ENCODE data around the gene B4GALNT1.
A peak's percentile ranks its signal among the peaks of the same experiment; 100 is the strongest.
"Not testable (repeated sequence)": the region's sequence is repeated elsewhere in the genome, so short reads cannot be mapped to it uniquely, and the experiment has no call there.

The B4GALNT1 gene

DNA sequence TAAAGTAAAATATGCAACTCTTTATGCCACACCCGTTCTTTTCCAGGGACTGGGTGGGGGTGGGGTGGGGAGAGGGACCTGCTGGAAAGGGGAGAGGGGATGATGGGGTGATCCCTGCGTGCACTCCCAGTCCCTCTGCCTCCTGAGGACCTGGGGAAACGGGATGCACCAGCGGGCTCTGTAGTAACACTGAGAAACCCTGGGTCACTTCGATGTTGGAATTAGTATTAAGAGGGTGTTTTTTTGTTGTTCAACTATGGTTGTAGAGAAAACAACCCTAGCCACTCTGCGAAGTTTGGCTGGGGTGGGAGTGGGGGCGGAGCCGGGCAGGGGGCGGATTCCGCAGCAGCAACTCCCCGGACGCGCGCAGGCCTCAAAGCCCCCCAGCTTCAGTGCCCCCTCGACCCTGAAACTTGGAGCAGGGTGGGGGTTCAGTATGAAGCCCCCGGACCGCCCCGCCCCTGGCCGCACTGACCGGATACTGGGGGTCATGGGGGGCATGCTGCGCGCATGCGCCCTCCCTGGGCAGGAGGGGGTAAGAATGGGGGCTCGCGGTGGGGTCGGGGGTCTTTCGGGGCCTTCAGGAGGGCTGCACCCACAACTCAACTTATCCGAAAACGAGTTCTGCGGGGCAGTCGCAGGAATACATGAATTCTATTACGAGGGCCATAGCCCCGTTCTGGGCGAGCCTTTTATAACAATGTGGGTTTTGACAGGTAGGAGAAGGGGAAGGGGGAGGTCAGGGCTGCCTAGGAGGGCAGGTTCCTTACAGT lies 23.0 kb downstream of the B4GALNT1 start:
- no peak for DNase-seq (ENCODE audit: low spot score)

DNA sequence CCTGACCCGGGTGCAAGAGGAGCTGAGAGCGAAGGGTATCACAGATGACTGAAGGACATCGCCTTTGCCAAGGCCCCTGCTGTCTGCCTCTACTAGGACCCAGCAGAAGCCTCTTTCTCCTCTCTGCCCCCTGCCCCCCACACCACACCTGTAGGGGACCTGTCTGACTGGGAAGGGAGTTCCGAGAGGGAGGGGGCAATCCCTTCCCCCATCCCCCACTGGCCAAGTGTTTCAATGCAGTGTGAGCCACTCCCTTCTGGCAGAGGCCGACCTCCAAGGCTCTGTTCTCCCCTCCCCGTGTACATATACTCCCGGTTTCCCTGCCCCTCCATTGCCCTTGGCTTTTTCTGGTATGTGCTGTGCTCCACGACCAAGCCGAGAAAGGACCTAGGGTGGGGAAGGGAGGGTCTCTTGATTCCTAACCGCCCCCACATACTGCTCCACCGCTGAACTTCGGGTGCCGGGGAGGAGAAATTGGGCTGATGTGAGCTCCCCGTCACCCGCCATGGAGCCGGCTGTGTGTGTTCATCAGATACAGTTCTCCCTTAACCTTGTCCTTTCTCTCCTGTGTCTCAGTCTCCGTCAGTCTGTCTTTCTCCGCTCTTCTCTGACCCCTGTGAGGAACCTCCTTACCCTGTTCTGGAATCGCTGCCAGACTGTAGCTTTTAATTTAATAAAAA lies 23.8 kb downstream of the B4GALNT1 start:
- DNase-seq (ENCODE audit: low spot score) (no peak), FAIRE-seq (no peak)

More for the DNA sequence above, 23.0 kb downstream of the B4GALNT1 start:
- FAIRE-seq = no peak

DNA sequence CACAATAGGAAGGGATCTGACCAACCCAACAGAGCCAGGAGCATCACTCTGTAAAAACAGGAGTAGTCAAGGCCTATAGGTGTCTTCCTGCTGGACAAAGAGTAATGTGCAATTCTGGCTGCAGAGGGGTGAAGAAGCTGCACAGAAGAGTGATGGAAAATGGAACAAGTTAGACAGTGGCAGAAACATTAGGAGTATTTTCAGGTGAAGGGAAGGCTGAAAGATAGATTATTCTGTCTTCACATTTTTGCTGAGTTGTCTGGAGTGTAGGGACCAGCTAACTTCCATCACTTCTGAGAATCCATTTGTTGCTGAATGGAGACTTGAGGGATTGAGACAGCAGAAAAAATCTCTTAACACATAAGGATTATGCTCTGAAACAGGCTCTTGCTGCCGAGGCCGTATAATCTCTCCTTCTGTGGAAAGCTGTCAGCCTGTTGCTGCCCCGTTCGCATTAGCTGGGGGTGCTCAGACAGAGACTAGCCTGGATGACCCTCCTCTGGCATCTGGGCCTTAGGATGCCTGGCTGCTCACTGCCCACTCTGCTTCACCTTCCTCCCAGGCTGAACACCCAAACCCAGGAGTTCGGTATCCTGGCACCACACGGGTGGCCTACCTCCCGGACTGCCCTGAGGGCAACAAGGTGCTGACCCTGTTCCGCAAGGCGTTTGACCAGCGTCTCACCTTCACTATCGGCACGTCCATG lies 24.9 kb downstream of the B4GALNT1 start:
- DNase-seq (ENCODE audit: low spot score) = no peak
- no peak for FAIRE-seq

DNA sequence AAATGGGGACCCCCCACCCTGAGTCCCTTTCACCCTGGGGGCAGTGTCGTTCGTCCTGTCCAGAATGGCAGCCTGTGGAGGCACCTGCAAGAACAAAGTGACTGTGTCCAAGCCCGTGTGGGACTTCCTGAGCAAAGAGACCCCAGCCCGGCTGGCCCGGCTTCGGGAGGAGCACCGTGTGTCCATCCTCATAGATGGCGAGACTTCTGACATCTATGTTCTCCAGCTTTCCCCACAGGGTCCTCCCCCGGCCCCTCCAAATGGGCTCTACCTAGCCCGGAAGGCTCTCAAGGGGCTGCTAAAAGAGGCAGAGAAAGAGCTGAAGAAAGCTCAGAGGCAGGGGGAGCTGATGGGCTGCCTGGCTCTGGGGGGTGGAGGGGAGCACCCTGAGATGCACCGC lies 26.2 kb downstream of the B4GALNT1 start:
- FAIRE-seq (no peak), DNase-seq (ENCODE audit: low spot score) (no peak)

DNA sequence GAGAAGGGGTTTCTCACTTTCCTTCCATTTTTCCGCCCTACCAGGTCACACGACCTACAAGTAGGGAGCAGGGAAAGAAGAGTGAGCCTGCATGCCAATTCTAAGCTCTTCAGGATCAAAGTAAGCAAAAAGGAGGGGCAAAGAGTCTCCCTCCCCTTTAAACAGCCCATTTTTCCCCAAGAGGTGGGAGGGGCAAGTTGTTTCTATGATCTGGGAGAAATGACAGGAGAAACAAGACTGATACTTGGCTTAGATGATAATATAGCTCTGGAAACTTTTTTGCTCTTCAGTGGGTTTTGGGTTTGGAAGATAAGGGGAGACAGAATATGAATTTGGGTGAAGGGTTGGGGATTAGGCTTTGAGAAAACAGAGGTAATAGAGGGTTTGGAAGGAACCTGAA lies 26.6 kb downstream of the B4GALNT1 start:
- FAIRE-seq = no peak
- no peak for DNase-seq (ENCODE audit: low spot score)

DNA sequence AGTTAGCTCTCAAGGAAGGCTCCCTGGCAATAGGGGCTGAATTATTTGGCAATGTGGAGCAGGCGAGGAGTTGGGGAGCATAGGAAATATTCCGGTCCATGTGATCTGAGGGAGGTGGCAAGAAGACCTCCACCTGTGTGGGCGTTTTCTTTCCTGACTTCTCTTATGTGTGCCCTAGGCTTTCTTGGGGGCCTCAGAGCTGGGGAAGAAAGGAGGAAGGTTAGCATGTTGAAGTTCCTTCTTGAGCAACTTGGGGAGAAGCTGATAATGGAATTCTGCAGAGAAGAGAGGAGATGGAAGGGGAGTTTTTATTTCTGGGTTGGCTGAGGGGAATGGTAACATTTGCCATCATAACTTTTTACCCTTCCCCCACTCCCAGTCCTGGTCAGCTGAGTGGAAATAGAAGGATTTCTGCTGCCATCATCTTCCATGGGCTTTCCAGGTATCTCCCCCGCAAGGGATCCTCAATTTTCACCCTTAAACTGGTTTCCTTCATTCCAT lies 27.1 kb downstream of the B4GALNT1 start:
- FAIRE-seq (no peak), DNase-seq (ENCODE audit: low spot score) (no peak)

DNA sequence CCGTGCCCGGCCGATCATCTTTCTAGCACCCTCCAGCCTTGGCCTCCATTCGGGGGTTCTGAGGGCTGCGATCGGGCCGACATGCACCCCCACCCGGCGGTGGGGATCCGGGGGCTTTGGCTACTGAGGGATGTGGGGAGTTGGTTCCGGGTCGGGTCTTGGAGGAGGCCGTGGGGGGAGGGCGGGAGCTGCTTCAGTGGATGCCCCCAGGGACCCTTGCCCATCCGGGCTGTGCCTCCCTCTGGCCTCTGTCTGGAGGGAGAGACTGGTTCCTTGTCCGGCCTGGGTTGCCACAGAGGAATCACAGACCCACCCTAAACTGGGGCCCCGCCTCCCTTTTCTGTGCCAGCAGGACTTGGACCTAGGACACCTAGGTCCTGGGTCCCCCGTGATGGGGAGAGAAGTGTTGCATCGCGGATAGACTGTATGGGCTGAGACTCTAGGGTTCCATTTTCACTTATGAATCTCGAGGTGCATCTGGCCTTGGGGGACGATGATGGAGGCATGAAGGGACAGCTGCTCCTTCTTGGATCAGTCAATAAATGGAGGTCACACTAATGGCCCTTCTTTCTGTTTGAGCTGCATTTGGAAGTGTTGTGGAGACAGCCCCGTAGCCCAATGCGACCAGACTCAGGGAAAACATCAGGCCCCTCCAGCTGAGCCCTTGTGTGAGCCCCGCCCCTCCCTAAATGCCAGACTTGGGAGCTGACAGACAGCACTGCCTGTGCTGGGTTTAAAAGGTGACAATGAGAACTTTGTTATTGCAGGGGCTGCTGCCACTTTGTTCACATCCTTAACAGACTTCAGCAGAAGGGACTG lies 27.8 kb downstream of the B4GALNT1 start:
- DNase-seq (ENCODE audit: low spot score) (no peak), FAIRE-seq (no peak)

DNA sequence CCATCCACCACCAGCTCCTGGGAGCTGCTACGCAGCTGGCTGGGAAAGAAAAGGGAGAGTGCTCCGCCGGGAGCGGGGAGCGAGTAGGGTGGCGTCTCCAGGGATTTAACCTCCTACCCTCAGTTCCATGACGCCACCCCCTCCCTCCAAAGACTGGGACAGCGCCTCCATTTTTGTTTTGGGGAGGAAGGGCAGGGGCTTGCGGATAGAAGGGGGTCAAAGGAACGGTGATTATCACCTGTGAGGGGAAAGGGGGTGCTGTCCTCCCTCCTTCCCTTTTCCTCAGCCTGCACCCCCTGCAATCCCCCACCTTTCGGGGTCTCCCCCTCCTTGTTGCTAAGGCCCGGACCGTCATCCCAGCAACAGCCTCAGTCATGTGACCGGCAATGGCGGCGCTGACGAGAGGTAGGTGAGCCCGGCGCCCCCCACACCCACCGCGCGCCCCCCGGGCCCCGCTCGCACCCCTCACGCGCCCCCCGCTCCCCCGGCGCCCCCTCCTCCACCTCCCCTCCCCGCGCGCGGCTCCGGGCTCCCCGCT lies 28.5 kb downstream of the B4GALNT1 start, which contains the start of gene DTX3:
TSS of gene DTX3 (plus strand) at position 371 of the 538 bp plus-strand sequence. CDS start 1,694 bp downstream, outside the sequence.
- peak; percentile 39 for DNase-seq (ENCODE audit: low spot score)
- FAIRE-seq = no peak

DNA sequence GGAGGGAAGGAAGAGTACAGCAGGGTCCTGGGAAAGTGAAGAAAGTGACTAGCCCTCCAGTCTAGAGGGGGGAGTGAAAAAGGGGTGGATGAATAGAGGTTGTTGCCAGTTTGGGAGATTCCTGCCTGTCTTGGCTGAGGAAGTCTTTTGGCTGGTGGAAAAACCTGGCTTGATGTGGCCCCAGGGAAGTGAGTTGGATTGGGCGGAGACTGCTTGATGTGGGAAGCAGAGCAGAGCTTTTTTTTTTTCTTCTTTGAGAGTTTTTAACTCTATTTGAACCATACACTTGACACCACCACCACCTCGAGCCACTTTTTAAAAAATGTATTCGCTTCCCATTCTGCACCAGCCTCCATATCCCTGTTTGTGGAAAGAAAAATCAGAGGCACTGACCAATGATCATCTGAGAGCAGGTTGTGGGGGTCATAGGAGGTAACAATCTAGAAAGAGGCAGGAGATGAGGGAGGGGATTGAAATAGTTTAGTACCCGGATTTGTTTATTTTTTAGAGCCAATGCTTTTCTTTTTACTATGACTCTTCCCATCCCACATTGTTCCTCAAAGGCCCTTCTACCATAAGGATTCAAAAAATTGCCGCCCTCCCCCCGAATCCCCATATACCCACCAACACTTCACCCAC lies 29.1 kb downstream of the B4GALNT1 start:
- DNase-seq (ENCODE audit: low spot score) (no peak), FAIRE-seq (no peak)

DNA sequence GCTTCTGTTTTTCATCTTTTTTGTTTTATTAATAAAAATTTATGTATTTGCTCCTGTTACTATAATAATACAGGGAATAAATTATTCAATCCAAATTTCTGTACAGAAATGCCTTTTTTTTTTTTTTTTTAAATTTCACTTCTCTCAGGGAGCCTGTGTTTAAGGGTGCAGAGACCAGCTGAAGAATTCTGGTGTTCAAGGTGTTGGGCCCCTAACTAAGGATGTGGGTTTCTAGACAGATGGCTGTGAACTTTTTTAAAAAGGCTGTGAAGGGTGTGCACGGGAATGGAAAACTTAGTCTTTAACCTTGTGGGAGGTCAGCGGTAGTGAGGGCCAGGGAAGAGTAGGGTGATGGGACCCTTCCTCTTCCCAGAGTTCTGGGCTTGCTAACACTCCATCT lies 29.7 kb downstream of the B4GALNT1 start:
- DNase-seq (ENCODE audit: low spot score) = no peak
- FAIRE-seq = no peak

DNA sequence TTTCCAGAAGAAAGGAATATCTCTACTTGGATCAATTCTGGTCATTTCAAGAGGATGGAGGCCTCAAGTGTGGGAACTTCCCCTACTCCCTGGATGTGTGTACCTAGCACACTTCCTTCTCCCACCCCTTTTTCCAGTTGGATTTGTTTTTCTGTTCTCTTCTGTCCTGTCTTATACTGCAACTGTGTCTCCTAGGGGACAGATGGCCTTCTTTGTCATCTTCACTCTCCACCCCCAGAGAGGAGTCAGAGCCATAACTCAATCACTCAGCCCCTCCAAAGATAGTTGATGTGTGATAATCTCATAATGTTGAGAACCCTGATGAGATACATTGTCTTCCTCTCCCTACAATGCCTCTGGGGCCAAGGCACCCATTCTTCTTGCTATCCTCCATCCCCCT lies 30.5 kb downstream of the B4GALNT1 start:
- FAIRE-seq (no peak), DNase-seq (ENCODE audit: low spot score) (no peak)

DNA sequence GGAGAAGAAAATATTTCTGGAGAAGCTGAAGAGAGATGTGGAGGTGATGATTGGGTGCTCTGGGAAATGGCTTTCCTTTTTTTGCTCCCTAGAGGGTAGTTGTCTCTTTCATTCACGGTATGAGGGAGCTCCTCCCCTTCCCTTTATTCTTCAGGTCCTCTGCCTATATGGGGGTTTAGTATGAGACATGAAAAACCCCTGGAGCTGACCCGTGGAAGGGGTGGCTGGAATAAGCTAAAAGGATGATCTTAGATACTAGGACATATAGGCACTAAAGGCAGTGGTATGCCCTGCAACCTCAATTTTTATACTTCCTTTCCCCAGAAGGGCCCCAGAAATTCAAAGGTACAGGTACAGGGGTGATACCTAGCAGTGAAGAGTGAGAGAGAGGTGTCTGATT lies 32.6 kb downstream of the B4GALNT1 start:
- no peak for DNase-seq (ENCODE audit: low spot score)
- FAIRE-seq = no peak

DNA sequence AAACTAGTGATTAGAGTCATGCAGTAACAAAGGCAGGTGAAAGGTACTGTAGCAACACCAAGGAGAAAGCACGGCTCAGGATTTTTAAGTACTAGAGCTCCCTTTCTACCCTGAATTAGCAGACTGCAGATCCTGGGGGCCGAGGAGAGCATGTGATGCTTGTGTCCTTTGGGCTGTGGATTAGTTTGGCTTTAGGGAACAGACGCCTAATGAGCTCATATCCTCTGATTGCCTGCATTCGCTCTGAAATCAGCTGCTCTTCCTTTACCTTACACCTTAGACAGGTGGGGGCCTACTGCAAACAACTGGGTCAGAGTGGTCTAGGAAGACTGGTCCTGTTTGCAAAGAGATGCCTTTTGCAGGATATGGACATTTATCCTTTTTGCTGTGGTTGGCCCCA lies 39.8 kb downstream of the B4GALNT1 start:
- no peak for DNase-seq (ENCODE audit: low spot score)
- FAIRE-seq = no peak

DNA sequence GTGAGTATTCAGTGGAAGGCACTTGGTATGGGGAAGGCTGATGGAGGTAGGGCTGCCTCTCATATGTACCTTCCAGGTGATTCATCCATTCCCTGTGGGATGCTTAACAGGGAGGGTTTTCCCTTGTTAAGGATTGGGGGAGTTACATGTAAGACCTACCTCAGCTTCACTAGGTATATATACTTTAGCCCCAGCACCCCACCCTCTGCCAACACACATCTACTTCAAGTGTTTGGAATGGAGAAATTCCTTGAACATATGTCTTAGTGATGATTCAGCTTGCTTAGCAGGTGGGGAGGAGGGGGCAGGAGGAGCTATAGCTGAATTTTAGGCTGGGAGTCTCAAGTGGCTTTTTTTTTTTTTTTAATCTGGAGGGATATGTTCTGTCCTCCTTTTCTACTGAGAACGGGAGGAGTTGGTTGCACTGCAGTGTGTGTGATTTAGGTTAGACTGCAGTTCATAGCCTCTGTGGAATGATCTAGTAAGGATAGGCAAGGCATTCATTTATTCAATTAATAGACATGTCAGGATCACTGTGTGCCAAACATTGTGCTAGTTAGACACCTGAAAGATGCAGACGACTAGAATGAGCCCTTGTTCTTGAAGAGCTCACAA lies 40.3 kb downstream of the B4GALNT1 start:
- DNase-seq (ENCODE audit: low spot score) (no peak), FAIRE-seq (no peak)

DNA sequence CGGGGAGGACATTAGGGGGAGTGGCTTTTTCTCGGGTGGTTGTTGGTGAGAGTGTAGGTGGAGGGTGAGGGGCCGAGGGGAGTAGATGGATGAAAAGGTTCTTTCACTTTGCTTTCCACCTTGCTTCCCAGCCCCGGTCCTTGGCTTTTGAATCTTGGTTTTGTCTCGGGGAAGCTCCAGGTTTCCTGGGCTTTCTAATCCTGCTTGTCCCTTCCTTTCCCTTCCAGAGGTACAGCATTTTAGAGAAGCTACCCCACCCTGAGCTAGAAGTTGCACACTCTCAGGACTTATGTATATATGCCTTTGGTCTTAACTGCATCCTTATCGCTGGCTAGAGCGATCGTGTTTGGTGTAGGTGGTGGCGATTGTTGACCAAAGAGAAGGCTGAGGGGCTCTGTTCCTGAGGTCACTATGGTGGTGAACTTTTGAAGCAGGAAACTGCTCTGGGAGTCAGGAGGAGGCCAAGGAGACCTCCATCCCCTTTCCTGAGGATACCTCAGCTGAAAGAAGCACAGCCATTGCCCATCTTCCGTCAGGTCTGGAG lies 41.1 kb downstream of the B4GALNT1 start:
- FAIRE-seq (no peak), DNase-seq (ENCODE audit: low spot score) (no peak)

DNA sequence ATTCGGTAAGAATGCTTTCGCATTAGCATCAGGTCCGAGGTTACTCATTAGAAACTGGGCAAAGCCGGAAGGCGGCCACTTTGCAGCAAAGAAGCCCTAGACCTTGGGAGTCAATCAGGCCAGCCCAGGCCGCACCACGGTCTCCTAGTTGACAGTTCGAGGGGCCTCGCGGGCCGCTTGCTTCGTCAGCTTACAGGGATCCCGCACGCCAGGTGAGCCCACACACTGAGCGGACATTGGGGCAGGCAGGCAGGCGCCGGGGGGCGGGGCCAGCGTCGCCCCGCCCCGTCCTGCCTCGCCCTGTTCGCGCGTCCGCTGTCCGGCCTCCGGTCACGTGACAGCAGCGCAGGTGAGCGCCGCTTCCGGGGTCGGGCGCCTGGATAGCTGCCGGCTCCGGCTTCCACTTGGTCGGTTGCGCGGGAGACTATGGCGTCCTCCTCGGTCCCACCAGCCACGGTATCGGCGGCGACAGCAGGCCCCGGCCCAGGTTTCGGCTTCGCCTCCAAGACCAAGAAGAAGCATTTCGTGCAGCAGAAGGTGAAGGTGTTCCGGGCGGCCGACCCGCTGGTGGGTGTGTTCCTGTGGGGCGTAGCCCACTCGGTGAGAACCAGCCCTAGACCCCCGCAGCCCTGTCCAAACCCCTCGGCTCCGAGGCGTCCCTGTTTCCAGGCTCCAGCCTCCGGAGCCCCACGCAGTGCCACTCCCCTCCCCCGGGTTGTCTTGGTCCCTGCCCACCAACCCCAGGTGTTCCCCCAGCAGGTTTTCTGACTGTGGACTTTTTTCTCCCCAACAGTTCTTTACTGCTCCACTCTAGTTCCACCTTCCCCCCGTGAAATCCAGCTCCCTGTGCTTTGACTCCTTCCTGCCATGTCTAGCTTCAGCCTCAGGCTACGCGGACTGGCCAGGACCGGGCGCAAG lies 41.9 kb downstream of the B4GALNT1 start, which contains the start of gene PIP4K2C:
TSS of gene PIP4K2C (plus strand) at position 329 of the 918 bp plus-strand sequence. CDS start at position 427, 98 bp downstream.
- FAIRE-seq (no peak), DNase-seq (ENCODE audit: low spot score) (peak; percentile 96)

DNA sequence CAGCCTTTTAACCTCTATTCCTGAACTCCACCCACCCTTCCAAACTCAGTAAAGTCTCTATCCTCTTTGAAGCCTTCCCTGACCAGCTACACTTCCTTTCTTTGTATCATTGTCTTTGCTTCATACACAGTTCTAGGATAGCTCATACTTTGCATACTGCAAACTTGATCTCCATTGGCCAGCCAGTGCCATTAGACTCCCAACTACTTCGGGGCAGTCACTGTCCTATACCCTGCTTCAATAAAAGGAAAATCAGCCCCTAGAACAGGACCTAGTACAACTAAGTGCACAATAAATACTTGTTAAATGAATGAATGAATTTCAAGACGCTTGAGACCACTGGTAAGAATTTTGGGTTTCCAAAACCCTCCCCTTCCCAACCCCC lies 42.5 kb downstream of the B4GALNT1 start:
- FAIRE-seq (no peak), DNase-seq (ENCODE audit: low spot score) (no peak)

DNA sequence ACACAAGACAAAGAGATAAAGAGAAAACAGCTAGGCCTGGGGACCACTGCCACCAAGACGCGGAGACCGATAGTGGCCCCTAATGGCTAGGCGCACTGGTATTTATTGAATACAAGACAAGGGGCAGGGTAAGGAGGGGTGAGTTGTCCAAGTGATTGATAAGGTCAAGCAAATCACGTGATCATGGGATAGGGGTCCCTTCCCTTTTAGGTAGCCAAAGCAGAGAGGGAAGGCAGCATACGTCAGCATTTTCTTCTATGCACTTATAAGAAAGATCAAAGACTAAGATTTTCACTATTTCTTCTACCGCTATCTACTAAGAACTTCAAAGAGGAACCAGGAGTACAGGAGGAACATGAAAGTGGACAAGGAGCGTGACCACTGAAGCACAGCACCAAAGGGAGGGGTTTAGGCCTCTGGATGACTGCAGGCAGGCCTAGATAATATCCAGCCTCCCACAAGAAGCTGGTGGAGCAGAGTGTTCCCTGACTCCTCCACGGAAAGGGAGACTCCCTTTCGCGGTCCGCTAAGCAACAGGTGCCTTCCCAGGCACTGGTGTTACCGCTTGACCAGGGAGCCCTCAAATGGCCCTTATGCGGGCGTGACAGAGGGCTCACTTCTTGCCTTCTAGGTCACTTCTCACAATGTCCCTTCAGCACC lies 43.9 kb downstream of the B4GALNT1 start:
- FAIRE-seq; DNase-seq (ENCODE audit: low spot score): not testable (repeated sequence)

Measured in urothelium cell line (cell line).